ENCODE results near the gene BCL2L12.

Gene BCL2L12

DNA sequence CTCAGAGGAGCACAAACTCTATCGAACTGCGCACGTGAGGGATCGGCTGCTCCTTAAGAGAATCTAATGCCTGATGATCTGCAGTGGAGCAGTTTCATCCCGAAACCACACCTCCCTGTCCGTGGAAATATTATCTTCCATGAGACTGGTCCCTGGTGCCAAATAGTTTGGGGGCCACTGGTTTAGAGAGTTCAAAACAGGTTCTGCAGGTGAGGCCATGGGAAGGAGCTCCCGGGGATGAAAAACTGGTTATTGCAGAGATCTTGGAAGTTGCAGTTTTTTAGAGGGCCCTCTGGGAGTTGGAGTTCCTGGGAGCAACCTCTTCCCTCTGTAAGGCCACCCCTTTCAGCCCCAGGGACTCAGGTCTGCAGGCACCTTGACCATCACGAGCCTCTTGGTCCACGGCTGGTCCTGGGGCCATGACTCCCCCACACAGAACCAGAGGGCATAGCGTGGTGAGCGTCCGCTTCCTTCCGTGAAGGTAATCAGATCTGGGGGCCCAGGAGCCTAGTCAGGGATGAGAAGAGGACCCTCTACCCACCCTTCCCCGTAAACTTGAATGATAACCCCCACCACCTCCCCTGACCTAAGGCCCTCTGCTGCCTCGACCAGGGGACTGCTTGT lies 5.3 kb upstream of the BCL2L12 start:
- Histone ChIP-seq H3K9me2 (replicated peaks; ENCODE audit: insufficient read depth, low read length) (no peaks in the 10 kb centered on the region), H4K20me1 (ENCODE audit: insufficient read depth, low read length) (no peaks in the 10 kb centered on the region), H3K27ac (ENCODE audit: low read length) (no peak overlapping the region), H3F3A (ENCODE audit: insufficient read depth, low read length) (peaks cover 28% of the 10 kb centered on the region), H3K4me3 (ENCODE audit: low read length) (no peak overlapping the region), H3K9me3 (replicated peaks; ENCODE audit: insufficient read depth, low read length) (no peaks in the 10 kb centered on the region), H3K4me2 (ENCODE audit: low read depth, low read length) (no peak overlapping the region), H3K4me1 (ENCODE audit: low read length) (peaks cover 9% of the 10 kb centered on the region), H2AFZ (ENCODE audit: low read length) (no peak overlapping the region), H3K27me3 (replicated peaks; ENCODE audit: insufficient read depth, low read length) (no peaks in the 10 kb centered on the region), H3K36me3 (replicated peaks; ENCODE audit: insufficient read depth, low read length) (no peaks in the 10 kb centered on the region; the same call in 1 of the 2 replicates), H3K79me2 (ENCODE audit: low read length) (peaks cover 29% of the 10 kb centered on the region), H3K9ac (ENCODE audit: low read length) (no peak overlapping the region)
- no peak for TF ChIP-seq EZH2phosphoT487 (IDR thresholded peaks at IDR 0.05; ENCODE audit: low read length)
- TF ChIP-seq EZH2 (optimal IDR thresholded peaks at IDR 0.05; ENCODE audit: low read depth, low read length), result no peak
- TF ChIP-seq, protein P1, sequence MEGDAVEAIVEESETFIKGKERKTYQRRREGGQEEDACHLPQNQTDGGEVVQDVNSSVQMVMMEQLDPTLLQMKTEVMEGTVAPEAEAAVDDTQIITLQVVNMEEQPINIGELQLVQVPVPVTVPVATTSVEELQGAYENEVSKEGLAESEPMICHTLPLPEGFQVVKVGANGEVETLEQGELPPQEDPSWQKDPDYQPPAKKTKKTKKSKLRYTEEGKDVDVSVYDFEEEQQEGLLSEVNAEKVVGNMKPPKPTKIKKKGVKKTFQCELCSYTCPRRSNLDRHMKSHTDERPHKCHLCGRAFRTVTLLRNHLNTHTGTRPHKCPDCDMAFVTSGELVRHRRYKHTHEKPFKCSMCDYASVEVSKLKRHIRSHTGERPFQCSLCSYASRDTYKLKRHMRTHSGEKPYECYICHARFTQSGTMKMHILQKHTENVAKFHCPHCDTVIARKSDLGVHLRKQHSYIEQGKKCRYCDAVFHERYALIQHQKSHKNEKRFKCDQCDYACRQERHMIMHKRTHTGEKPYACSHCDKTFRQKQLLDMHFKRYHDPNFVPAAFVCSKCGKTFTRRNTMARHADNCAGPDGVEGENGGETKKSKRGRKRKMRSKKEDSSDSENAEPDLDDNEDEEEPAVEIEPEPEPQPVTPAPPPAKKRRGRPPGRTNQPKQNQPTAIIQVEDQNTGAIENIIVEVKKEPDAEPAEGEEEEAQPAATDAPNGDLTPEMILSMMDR (IDR thresholded peaks at IDR 0.05; ENCODE audit: low read length), result no peak
- no peak for DNase-seq

GRCh38 chr19:49662011-49662410 lies 3.7 kb upstream of the BCL2L12 start:
- no peaks in the 10 kb centered on the region for H4K20me1 ChIP-seq (ENCODE audit: insufficient read depth, low read length)
- H3K36me3 ChIP-seq (replicated peaks; ENCODE audit: insufficient read depth, low read length), result no peaks in the 10 kb centered on the region
- peaks cover 30% of the 10 kb centered on the region for H3F3A ChIP-seq (ENCODE audit: insufficient read depth, low read length)

DNA sequence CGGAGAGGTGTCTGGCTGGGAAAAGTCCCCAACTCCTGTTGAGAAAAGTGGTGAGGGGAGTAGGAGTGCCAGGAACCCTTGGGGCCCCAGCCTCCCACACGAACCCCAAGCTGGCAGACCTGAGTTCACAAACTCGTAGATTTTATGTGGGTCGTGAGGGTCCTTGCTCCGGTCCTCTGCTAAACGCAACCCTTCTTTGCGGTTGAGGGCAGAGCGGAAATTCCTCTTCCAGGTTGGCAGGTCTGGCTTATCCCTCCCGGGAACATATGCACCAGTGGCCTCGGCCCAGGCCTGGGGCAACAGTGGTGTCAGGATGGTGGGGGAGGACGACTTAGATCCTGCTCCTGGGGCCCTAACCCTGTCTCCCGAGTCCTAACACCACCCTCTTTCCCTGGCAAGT lies 2.5 kb upstream of the BCL2L12 start:
- H2AFZ ChIP-seq (ENCODE audit: low read length), result no peak overlapping the region
- H4K20me1 ChIP-seq (ENCODE audit: insufficient read depth, low read length), result no peaks in the 10 kb centered on the region
- H3K27me3 ChIP-seq (replicated peaks; ENCODE audit: insufficient read depth, low read length), result no peaks in the 10 kb centered on the region
- H3K9me3 ChIP-seq (replicated peaks; ENCODE audit: insufficient read depth, low read length), result no peaks in the 10 kb centered on the region
- H3K4me2 ChIP-seq (ENCODE audit: low read depth, low read length), result peak overlapping the region; percentile 61
- peaks cover 50% of the 10 kb centered on the region for H3K79me2 ChIP-seq (ENCODE audit: low read length)
- no peak for DNase-seq
- H3K36me3 ChIP-seq (replicated peaks; ENCODE audit: insufficient read depth, low read length), result no peaks in the 10 kb centered on the region
- H3K4me3 ChIP-seq (ENCODE audit: low read length), result peak overlapping the region; percentile 96
- peaks cover 30% of the 10 kb centered on the region for H3F3A ChIP-seq (ENCODE audit: insufficient read depth, low read length)
- no peaks in the 10 kb centered on the region for H3K9me2 ChIP-seq (replicated peaks; ENCODE audit: insufficient read depth, low read length)
- H3K9ac ChIP-seq (ENCODE audit: low read length), result peak overlapping the region; percentile 87; the same call in 1 of the 2 replicates
- H3K27ac ChIP-seq (ENCODE audit: low read length), result peak overlapping the region; percentile 89; the same call in 1 of the 2 replicates
- TF ChIP-seq EZH2phosphoT487 (IDR thresholded peaks at IDR 0.05; ENCODE audit: low read length), result no peak
- TF ChIP-seq, protein P1 (IDR thresholded peaks at IDR 0.05; ENCODE audit: low read length), result no peak
- TF ChIP-seq EZH2 (optimal IDR thresholded peaks at IDR 0.05; ENCODE audit: low read depth, low read length), result no peak
- H3K4me1 ChIP-seq (ENCODE audit: low read length), result peaks cover 18% of the 10 kb centered on the region

More at GRCh38 chr19:49662011-49662410, 3.7 kb upstream of the BCL2L12 start:
- Histone ChIP-seq H3K27me3 (replicated peaks; ENCODE audit: insufficient read depth, low read length) (no peaks in the 10 kb centered on the region), H3K4me1 (ENCODE audit: low read length) (peaks cover 12% of the 10 kb centered on the region), H2AFZ (ENCODE audit: low read length) (no peak overlapping the region), H3K9me3 (replicated peaks; ENCODE audit: insufficient read depth, low read length) (no peaks in the 10 kb centered on the region), H3K9ac (ENCODE audit: low read length) (no peak overlapping the region), H3K79me2 (ENCODE audit: low read length) (peaks cover 42% of the 10 kb centered on the region), H3K27ac (ENCODE audit: low read length) (no peak overlapping the region), H3K4me2 (ENCODE audit: low read depth, low read length) (no peak overlapping the region), H3K9me2 (replicated peaks; ENCODE audit: insufficient read depth, low read length) (no peaks in the 10 kb centered on the region), H3K4me3 (ENCODE audit: low read length) (no peak overlapping the region)
- no peak for DNase-seq
- TF ChIP-seq EZH2phosphoT487 (IDR thresholded peaks at IDR 0.05; ENCODE audit: low read length) (no peak), EZH2 (optimal IDR thresholded peaks at IDR 0.05; ENCODE audit: low read depth, low read length) (no peak)
- TF ChIP-seq, protein P1 (IDR thresholded peaks at IDR 0.05; ENCODE audit: low read length), result no peak

Measured in MM.1S (cell line).